GM12874 (cell line): ENCODE measurements around the gene ATF3.

Experiments
- CTCF ChIP-seq: IDR thresholded peaks from 2 replicates; pipeline ENCODE4 v1.5.1; 2011; ENCODE audit warnings: low read depth, mild to moderate bottlenecking, control low read depth, low read length, moderate library complexity; ENCODE audit not compliant: insufficient read depth

ATF3 gene

GRCh38 chr1:212610575-212610967 lies 2.0 kb downstream of the ATF3 start:
- no peak for TF ChIP-seq CTCF

- TF ChIP-seq CTCF = no peak
Measured at GRCh38 chr1:212611000-212611948, 2.7 kb downstream of the ATF3 start.

GRCh38 chr1:212612041-212612961 lies 3.7 kb downstream of the ATF3 start:
- no peak for TF ChIP-seq CTCF

- no peak for TF ChIP-seq CTCF
Measured at GRCh38 chr1:212613440-212614335, 5.1 kb downstream of the ATF3 start.

- no peak for TF ChIP-seq CTCF
Measured at GRCh38 chr1:212614453-212615200, 6.1 kb downstream of the ATF3 start.

GRCh38 chr1:212615201-212615470 lies 6.6 kb downstream of the ATF3 start:
- no peak for TF ChIP-seq CTCF
